ENCODE measurements around the gene PCBP4.

GRCh38 chr3:51921081-51921578 is 46.1 kb downstream of the PCBP4 start:
- TF ChIP-seq RARB (CRISPR knock-in tag; IDR thresholded peaks at IDR 0.05), result no peak
- no peak for TF ChIP-seq CSDC2 (CRISPR knock-in tag; IDR thresholded peaks at IDR 0.05)
- no peak for TF ChIP-seq ARNTL (CRISPR knock-in tag; IDR thresholded peaks at IDR 0.05; ENCODE audit: borderline replicate concordance, low read depth)
- TF ChIP-seq, protein P1, sequence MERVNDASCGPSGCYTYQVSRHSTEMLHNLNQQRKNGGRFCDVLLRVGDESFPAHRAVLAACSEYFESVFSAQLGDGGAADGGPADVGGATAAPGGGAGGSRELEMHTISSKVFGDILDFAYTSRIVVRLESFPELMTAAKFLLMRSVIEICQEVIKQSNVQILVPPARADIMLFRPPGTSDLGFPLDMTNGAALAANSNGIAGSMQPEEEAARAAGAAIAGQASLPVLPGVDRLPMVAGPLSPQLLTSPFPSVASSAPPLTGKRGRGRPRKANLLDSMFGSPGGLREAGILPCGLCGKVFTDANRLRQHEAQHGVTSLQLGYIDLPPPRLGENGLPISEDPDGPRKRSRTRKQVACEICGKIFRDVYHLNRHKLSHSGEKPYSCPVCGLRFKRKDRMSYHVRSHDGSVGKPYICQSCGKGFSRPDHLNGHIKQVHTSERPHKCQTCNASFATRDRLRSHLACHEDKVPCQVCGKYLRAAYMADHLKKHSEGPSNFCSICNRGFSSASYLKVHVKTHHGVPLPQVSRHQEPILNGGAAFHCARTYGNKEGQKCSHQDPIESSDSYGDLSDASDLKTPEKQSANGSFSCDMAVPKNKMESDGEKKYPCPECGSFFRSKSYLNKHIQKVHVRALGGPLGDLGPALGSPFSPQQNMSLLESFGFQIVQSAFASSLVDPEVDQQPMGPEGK (CRISPR knock-in tag; IDR thresholded peaks at IDR 0.05; ENCODE audit: borderline replicate concordance), result no peak
- TF ChIP-seq GLIS3 (CRISPR knock-in tag; IDR thresholded peaks at IDR 0.05), result no peak
- no peak for TF ChIP-seq ZFP3 (CRISPR knock-in tag; IDR thresholded peaks at IDR 0.05)
- TF ChIP-seq CREB5 (CRISPR knock-in tag; IDR thresholded peaks at IDR 0.05; ENCODE audit: low read depth), result no peak
- no peak for TF ChIP-seq SNAI2 (CRISPR knock-in tag; IDR thresholded peaks at IDR 0.05)
- TF ChIP-seq PPARA (CRISPR knock-in tag; IDR thresholded peaks at IDR 0.05; ENCODE audit: borderline replicate concordance), result no peak
- no peak for TF ChIP-seq BACH2 (CRISPR knock-in tag; IDR thresholded peaks at IDR 0.05; ENCODE audit: borderline replicate concordance)

All from SK-N-SH treated with all-trans-retinoic acid at 6 μM for 48 hours (cell line).